ENCODE results near the gene MAL.

- TF ChIP-seq EZH2phosphoT487 (IDR thresholded peaks at IDR 0.05; ENCODE audit: insufficient read depth, low read depth) (no peak), EZH2 (IDR thresholded peaks at IDR 0.05; ENCODE audit: insufficient read depth, poor library complexity, severe bottlenecking) (no peak)
Observed at GRCh38 chr2:94977826-94978225, 47.7 kb upstream of the MAL start.
